Occipital lobe (tissue), 2 donors: ENCODE results near the gene KCNIP3. TPM values are rescaled to one million over a fixed set of nuclear protein-coding genes. Genes with fewer than 3 reads are reported as not detected.
A peak's percentile ranks its signal among the peaks of the same experiment; 100 is the strongest.

Source experiments
- DNase-seq: peaks from one replicate; lab custom pipeline; 2025; lab: John Stamatoyannopoulos, UW
- total RNA-seq: library from RNA; depleted of rRNA; stranded (reverse); fragments of >200 nt; gene quantifications from one replicate; pipeline ENCODE4 v1.2.3, GENCODE V29; 2014

The KCNIP3 gene
- total RNA-seq, 1 donor from 2014 or later = 6.9 TPM

DNA sequence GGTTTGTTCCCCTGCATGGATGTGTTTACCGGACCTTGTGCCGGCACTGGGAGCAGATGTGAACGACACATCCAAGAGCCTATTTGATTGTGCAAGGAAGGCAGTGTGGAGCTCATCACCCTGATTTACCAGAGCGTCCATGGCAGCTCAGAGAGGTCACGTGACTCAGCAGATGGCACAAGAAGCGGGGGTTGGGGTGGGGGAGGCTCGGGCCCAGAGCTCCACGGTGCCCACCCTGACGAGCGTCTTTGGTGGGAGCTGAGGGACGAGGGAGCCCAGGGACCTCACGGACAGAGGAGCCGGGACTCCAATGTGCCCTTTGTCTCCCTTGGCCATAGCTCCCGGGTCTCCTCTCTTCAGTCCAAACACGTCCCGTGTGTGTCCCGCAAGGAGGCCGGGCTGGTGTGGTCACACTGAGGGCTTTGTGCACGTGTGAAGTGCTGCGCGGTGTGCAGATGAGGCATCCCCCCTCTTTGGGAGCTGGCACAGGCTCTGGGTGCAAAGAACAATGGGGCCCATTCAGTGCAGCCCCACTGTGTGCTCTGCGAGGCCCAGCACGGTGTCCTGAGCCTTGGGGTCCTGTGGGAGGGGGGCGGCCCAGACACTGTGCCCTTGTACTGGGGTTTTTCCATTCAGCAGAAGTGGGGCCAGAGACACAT, 15.5 kb downstream of the KCNIP3 start:
- DNase-seq = peak; percentile 86

DNA sequence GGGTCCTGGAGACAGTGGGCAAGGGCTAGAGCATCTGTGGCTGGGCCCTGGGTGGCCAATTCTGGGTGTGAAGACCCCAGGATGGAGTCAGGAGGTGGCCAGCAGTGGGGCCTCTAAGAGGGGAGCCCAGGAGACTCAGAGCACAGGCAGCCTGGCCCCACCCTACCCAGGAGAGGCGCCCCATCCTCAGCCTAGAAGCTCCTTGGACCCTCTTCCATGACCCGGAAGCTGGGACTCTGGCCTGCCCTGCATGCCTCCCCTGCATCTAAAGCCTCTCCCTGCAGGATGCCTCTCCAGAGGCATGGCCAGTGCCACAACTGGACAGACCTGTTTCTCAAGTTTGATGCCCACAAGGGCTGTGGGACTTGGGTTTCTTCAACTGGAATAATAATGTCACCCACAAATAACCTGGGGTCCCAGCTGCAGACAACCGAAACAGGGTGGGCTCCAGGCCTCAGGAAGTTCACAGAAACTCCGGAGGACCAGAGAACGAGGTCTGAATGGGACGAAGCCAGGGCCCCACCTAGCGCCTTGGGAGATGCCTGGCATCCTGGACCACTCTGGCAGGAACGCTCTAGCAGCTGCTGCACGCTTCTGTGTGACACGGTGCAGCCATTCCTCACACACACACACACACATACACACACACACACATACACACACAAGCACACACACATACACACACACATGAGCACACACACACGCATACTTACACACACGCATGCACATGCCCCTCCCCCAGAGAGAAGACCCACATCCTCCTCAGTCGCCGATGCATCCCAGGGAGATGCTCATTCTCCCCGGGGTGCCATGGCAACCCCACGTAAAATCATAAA, 16.4 kb downstream of the KCNIP3 start:
- no peak for DNase-seq

DNA sequence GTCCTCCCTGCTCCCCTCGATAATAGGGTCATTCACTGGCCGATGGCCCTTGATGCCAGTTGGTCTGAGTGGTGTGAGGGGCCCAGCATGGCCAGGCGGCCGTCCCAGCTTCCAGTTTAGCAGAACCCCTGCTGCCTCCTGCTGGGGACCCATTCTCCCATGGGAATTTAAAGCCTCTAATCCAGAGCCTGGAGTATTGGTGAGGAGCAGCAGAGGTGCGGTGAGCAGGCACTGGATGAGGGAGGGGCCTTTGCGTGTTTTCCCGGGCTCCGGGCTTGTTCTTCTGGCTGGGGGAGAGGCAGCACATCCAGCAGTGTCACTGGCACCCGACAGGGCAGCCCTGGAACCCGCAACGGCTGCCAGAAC, 17.4 kb downstream of the KCNIP3 start:
- DNase-seq = no peak

DNA sequence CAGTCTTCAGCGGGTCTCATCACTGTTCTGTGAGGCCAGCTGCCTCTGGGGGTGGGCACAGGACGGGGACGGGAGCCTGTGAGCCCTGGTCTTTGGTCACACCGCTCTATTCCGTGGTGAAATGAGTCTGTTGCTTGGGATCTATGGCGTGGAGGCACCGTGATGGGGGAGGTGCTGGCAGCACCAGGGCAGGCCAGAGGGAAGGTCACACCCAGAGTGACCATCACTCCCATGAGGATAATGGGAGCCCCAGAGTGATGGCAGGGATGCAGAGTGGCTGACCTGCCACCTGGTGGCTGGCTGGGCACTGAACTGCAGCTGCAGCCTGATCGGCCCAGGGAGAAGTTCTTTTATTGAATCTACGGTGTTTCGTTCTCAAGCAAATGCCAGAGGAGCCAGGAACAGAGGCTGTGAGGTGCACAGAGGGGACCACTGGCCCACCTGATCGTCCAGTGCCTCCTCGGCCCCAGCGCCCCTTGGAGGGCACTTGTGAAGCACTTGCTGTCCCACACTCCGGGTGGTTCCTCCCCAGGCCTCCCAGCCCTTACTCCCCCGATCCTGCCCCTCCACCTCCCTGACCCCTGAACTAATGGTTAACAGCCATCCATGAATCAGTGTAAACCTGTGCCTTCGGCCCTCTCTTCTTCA, 17.9 kb downstream of the KCNIP3 start:
- DNase-seq = peak; percentile 29

DNA sequence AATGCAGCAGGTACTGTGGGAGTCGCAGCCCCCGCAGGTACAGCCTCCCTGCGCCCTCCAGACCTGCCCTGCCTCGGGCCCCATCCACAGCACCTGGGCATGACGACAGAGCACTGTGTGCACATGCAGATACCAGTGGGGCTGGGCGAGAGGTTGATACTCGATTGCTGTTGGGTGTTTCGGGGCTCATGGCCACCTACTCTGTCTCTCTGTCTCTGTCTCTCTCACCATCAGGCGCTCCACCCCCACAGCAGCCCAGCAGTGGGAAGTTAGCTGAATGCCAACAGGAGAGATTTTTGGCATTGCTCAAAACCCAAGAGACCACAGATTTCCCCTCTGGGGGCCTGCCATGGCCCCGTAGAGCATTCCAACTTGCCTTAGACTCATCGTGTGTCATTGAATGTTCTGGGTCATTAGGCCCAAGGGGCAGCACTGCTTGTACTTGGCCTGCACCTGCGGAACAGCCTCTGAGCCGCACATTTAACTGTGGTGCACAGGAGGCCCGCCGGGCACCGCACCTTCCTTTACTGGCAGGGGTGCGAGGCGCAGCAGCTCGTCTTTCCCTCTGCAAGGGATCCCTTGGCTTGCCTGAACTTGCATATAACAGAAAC, 18.8 kb downstream of the KCNIP3 start:
- no peak for DNase-seq

DNA sequence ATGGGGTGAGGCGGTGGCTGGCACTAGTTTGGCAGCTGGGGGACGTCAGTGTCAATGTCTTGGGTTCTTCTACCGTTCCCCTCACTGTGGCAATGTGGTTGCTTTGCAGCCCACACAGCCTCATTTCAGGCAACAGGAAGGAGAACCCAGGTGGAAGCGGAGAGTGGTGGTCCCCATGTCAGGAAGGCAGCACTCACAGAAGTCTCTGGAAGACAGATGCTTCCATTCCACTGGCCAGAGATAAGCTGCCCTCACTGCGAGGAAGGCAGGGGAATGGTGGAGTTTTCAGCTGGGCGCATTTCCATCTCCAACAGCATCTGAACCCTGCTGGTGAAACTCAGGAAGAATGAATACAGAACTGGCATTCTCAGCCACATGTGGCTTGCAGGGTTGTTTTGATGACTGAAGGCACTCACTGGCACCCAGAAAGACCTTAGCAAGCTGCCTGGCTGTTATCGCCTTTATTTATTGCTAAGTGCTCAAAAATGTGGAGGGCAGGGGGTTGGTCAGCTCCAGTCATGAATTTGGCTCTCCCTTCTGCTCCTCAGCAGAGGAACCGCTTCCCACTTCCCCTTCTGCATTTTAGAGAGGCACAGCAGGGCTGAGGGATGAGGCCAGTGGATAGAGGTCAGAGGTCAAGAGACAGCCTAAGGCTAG, 19.4 kb downstream of the KCNIP3 start:
- DNase-seq = no peak

DNA sequence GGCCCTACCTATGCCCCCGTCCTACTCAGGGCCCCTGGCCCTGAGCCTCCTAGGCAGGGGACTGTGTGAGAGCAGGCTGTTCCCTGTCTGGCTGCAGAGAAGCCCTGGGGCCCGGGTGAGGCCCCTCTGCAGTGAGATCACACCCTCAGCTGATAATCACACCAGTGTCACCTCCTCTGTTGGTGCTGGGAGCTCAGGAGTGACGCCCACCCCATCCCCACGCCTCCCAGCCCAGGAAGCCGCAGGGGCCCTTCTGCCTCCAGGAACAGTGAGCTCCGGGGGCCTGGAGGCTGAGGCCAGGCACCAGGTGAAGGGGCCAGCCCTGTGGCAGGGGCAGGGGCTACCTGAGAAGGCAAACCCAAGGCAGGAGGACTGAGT, 20.0 kb downstream of the KCNIP3 start:
- no peak for DNase-seq

DNA sequence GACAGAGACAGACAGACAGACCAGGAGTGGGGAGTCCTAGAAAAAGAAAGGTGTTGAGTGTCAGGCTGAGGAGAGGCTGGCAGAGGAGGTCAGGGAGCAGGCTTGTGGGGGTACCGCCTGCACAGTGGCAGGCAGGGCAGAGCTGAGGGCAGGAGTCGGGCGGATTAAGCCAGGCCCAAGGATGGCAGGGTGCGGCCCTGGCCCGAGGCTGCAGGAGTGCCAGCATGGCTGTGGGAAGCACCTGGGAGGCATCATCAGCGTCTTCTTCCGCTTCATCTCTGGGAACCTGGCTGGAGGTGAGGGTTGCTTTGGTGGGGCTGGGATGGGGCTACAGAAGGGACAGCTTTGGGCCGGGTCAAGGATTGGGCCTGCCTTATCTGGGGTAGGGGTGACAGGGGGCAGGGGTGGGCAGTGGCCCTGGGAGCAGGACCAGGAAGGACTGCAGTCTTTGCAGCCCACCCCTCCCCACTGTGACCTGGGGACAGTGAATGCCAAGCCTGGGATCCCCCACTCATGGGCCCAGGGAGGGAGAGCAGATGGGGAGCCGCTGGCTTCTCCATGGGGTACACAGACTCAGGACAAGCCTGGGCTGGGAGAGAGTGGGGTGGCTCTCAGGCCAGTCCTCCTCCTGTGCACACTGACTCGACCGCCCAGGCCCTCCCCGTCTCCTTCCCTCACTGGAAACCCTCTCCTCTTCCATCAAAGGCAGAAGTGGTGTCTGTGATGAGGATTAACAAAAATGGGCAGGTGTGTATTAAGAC, 20.7 kb downstream of the KCNIP3 start:
- no peak for DNase-seq

DNA sequence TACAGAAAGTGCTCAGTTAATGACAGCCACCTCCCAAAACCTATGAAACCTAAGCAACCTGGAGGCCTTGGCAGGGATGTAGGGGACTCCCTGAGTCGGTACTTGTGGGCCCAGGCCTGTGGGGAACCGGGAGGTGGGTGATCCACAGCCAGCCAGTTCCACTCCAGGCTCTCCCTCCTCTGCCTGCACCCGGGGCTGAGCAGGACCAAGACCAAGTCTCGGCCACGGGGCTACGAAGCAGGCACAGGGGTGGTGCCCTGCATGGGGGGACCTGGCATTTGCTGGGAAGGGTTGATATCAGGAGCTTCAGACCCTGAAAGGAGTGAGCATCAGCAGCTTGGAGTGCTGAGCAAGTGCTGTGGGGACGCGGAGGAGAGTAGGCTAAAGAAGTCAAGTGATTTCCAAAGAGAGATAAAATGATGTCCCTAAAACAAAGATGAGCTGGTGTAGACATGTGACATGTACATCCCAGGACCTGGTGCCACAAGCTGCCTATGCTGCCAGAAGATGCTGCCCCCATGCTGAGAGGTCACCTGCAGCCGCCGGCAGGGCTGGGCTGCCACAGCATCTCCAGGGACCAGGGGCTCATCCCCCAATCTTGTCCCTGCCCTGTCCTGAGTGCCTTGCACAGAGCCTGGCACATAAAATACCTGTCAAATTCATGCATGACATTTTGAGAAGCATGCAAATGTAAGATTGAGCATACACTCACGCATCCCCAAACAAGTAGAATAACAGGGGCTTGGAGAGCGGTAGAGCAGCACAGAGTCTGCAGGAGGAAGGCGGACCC, 21.5 kb downstream of the KCNIP3 start:
- DNase-seq = no peak

DNA sequence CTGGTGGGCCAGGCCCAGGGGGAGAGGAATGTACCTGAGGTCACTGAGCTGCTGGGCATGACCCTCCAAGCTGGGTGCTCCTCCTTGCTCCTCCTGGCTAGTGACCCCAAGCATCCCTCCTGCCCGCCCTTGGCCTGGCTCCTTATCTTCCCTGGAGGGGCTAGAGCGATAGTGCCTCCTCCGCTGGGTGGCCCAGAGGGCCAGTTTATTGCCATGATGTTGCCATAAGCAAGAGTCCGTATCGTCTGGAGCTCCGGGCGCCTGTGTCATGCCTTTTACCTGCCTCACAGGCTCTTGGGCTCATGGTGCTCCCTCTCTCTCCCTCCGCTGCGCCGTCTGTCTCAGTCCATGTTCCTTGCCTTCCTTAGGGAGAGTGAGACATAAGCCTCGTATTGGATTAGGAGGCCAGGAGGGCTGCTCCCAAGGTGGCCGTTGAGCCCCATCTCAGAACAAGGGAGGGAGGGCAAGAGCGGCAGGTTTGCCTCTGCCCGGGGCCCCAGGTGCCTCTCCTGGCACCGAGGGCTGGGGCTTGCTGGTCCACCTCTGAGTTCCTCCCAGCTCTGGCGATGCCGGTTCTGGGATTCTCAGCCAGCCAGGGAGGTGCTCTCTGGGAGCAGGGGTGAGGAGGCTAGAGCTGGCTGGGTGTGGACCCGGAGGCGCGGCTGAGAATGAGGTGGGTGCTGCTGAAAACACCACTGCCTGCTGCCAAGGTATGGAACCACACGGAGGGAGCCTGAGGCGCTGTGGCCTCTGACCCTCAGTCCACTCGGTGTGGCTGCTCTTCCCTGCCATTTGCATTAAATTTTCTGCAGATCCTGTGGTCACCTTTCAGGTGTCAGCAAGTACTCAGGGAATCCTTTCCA, 22.6 kb downstream of the KCNIP3 start:
- DNase-seq = no peak

DNA sequence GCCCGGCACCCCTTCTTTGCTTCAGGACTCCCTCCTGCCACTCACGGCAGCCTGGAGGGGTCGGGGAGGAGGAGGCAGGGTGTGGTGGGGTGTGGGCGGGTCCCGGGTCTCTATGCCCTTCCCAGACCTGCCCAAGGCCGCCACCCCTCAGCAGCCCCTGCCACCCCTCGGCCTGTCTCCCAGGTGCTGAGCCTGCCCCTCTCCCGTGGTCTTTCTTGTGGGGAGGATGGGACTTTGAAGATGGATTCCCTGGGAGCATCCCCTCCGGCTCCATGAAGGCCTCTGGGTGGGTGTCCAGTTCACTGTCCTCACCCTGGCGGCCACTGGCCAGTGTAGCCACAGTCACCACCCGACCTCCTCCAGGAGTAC, 23.2 kb downstream of the KCNIP3 start:
- DNase-seq = no peak

DNA sequence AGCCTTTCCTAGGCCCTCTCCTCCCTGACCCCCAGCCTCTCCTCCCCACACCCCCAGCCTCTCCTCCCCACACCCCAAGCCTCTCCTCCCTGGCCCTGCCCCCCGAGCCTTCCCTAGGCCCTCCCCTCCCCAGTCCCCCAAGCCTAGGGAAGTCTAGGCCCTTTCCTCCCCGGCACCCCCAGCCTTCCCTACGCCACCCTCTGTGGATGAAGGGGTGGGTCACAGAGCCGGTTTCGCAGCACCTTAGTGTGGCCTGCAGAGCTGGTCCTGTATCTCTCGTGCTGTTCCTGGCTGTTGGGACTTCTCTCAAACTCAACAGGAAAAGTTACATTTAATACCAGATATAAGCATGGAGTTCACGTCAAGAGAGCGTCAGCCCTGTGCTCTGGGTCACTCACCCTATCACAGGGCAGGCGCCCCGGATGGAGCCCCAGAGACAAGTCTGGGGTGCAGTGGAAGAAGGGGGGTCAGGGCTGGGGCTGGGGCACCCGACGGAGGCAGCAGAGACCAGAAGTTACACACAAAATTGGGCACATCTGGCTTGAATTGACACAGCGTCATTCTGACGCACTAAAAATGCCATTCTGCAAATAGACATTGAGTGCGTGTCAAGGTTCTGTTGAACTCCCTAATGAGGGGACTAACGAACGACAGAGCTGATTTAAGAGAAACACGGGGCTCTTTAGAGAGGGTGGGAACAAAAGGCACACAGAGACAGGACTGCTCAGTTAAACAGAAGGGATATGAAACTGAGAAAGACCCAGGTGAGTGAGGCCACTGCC, 24.0 kb downstream of the KCNIP3 start:
- no peak for DNase-seq

DNA sequence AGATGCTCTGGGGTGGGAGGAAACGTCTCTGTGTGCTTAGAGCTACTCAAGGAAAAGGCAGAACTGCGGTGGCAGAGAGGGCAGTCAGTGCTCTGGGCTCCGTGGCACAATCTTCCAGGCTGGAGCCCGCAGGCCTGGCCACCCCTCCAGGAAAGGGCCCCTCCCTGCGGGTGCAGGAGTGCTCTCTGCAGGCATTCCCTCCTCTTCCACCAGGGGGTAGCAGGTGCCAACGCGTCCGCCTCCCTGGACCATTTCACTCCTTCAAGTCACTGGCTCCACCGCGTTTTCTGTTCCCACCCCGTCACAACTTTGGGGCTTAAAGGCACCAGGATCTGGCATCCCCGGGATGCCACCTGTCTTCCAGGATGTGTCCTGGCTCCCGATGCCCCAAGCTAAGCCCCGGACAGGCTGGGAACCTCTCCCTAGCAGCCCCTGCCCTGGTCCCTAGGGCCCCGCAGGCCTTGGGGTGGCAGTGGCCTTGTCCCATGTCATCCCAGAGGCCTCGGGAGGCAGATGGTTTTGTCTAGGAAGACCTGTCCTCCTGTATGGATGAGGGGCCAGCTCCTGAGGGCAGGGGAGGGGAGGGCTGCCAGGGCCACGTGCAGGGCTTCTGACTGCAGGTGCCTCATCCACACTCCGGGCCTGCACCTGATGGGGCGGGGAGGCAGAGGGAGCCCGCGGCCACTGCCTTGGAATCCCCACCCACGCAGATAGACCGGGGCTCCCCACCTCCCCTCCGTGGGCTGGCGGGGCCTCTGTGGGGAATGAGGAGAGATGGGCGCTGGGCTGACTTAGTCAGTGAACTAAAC, 26.4 kb downstream of the KCNIP3 start:
- no peak for DNase-seq

DNA sequence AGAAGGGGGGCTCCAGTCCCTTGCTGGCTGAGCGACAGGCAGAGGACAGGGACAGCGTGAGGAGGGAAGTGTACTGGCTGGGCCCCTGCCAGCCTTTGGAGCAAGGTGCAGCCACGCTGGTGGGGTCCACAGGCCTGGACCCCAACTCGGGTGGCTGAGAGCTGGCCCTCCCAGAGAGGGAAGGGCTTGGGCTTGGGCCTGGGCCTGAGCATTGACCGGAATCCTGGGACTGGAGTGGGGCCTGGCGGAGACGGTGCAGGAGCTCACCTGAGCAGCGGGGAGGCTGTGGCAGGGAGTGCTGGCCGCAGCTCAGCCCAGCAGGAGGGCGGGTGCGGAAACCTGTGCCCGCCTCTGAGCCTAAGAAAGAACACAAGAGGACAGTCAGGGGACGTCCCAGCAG, 27.9 kb downstream of the KCNIP3 start:
- DNase-seq = no peak

DNA sequence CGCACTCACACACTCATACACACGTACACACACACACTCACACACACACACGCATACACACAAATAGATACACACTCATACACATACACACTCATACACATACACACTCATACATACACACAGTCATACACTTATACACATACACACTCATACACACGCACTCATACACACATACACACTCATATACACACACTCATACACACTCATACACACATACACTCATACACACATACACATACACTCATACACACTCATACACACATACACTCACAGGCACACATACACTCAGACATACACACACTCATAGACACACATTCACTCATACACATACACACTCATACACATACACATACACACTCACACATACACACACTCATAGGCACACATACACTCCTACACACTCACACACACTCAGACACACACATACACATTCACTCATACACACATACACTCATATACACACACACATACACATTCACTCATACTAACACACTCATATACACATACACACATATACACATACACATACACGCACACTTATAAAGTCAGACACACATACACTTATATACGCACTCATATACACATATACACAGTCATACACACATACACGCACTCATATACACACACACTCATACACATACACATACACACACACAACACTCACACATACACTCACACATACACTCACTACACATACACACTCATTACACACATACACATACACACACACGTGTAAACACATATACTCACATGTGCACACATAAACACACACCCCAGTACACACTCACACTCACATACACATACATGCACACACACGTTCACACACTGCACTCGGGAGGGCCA, 28.7 kb downstream of the KCNIP3 start:
- no peak for DNase-seq

DNA sequence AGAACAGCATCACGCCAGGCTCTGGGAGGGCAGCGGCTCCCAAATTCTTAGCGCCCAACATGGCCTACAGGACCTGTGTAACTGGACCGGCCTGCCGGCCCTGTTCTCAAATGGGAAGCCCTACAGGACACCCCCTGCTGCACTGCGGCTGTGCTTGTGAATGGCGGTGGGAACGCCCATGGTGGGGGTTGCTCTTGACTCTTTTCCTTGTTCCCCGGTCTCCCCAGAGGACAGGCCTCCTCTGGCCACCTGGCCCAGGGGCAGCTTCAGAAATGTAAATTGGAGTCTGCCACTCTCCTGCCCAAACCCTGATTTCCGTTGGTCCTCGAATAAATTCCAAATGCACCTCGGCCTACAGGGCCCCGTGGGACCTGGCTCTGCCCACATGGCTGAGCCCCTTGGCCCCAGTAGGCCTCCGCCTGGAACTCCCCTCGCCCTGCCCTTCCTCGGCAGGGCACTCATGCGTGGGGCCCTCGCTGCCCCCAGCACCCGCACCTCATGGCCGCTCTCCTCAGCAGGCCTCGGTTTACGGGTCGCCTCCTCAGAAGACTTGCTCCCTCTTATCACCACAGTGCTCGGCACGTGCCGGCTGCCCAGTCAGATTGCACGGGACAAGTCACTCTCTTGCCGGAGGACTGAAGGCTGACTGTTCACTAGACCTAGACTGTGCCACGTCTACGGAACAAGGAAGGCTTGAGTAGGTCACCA, 29.4 kb downstream of the KCNIP3 start:
- DNase-seq = no peak
